ENCODE measurements around the gene CNDP1.

CNDP1 gene

GRCh38 chr18:74507097-74507881 lies 27.0 kb upstream of the CNDP1 start:
- DNase-seq: no peak

GRCh38 chr18:74507927-74508326 lies 26.4 kb upstream of the CNDP1 start:
- DNase-seq: no peak

GRCh38 chr18:74508366-74508765 lies 25.9 kb upstream of the CNDP1 start:
- no peak for DNase-seq

GRCh38 chr18:74508821-74509225 lies 25.5 kb upstream of the CNDP1 start:
- DNase-seq: no peak

GRCh38 chr18:74509856-74510769 lies 24.2 kb upstream of the CNDP1 start:
- DNase-seq: no peak

- no peak for DNase-seq
Measured at GRCh38 chr18:74510770-74511095, 23.6 kb upstream of the CNDP1 start.

GRCh38 chr18:74511823-74512222 lies 22.5 kb upstream of the CNDP1 start:
- no peak for DNase-seq

- DNase-seq: no peak
Measured at GRCh38 chr18:74512321-74513053, 21.8 kb upstream of the CNDP1 start.

GRCh38 chr18:74513149-74513882 lies 21.0 kb upstream of the CNDP1 start:
- no peak for DNase-seq

- DNase-seq: no peak
Measured at GRCh38 chr18:74513883-74514205, 20.5 kb upstream of the CNDP1 start.

GRCh38 chr18:74514860-74515495 lies 19.3 kb upstream of the CNDP1 start:
- DNase-seq: no peak

GRCh38 chr18:74515620-74516231 lies 18.6 kb upstream of the CNDP1 start:
- no peak for DNase-seq

- no peak for DNase-seq
Measured at GRCh38 chr18:74516271-74517235, 17.7 kb upstream of the CNDP1 start.

- no peak for DNase-seq
Measured at GRCh38 chr18:74517236-74517630, 17.1 kb upstream of the CNDP1 start.

GRCh38 chr18:74518456-74519295 lies 15.6 kb upstream of the CNDP1 start:
- DNase-seq: no peak

- no peak for DNase-seq
Measured at GRCh38 chr18:74519320-74520095, 14.8 kb upstream of the CNDP1 start.

GRCh38 chr18:74520096-74520833 lies 14.0 kb upstream of the CNDP1 start:
- DNase-seq: no peak

- no peak for DNase-seq
Measured at GRCh38 chr18:74521068-74521725, 13.1 kb upstream of the CNDP1 start.

All from NCI-H2171 (cell line).